Right ventricle myocardium inferior (tissue), 1 donor: ENCODE results near the gene RAPGEF1. TPM values are rescaled to one million over a fixed set of nuclear protein-coding genes. Genes with fewer than 3 reads are reported as not detected.
"Not testable (repeated sequence)": the region's sequence is repeated elsewhere in the genome, so short reads cannot be mapped to it uniquely, and the experiment has no call there.

ENCODE experiments used
- ATAC-seq: fragments of 200-7000 bp; cut with Tn5 transposase; one replicate; pipeline ENCODE4 v1.9.1; 2020; ENCODE audit warnings: mild to moderate bottlenecking, moderate library complexity
- DNase-seq: peaks from one replicate; pipeline ENCODE4 v3.0.0; 2021; ENCODE audit errors: missing footprints
- intact Hi-C: fragments of 100-400 bp; cut with DNase I; formaldehyde crosslinking; loops from one replicate; pipeline ENCODE4 v1.11.0; 2022
- total RNA-seq: library from RNA; stranded (reverse); fragmentation: NEBNext Ultra II Directional; extraction: Animal tissue kit (Norgen Biotek cat#: 25700); gene quantifications from one replicate; pipeline ENCODE4 v1.2.1, GENCODE V29; 2021
- donor health status: DM: no; HTN: yes; CAD: no; lungs with severe emphysema.

The RAPGEF1 gene
- total RNA-seq, 1 donor from 2014 or later: 125 TPM

DNA sequence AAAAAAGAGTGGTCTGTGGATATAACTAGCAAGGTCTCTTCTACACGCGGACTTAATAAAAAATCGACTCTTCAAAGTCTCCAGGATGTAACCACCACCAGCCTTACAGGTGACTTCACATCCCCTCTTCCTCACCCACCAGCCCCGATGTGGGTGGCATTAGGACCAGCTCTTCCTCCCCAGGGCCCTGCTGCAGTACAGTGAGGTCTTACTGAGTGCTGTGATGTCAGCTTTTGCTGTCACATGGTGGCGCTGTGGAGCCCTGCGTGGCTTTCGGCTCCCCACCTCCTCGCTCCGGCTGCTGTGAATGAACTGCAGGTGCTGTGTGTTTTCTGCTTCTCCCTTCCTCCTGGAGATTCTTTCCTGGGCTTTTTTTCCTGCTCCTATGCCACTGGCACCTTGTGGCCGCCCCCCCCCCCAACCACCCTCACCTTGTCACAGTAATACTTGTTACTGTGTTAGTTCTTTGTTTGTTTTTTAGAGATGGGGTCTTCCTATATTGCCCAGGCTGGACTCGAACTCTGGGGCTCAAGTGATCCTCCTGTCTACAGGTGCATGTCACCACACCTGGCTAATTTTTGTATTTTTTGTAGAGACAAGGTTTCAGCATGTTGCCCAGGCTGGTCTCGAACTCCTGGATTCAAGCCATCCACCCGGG lies 15.8 kb upstream of the RAPGEF1 start:
- peak; percentile 88 for DNase-seq
- intact Hi-C loops: no loop called here

DNA sequence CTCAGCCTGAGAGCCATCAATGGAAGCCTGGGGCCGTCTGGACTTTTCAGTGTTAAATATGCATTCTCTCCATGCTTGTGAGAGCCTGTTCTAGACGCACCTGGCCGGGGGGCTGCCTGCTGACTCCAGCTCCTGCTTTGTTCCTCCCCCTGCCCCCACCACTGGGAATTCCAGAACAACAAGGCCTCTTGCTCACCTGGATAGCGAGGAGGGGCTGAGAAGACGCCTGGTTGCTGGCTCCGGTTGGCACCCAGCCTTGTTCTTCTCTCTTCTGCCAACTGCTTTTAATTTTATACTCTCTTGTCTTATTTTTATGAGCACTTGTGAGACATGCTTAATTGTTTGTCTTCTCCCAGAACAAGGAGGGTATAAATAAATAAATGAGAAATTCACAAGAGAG lies 15.0 kb upstream of the RAPGEF1 start:
- ATAC-seq (no peak), DNase-seq (peak; percentile 53)
- intact Hi-C loops: no loop called here

More for the DNA sequence above, 15.8 kb upstream of the RAPGEF1 start:
- peak; percentile 77 for ATAC-seq

DNA sequence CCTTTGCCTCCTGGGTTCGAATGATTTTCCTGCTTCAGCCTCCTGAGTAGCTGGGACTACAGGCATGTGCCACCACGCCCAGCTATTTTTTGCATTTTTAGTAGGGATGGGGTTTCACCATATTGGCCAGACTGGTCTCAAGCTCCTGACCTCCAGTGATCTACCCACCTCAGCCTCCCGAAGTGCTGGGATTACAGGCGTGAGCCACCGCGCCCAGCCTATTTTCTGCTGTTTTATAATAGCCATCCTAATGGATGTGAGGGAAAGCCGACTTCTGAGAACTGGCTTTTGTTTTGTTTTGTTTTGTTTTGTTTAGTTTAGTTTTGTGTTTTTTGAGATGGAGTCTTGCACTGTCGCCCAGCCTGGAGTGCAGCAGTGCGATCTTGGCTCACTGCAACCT lies 13.9 kb upstream of the RAPGEF1 start:
- intact Hi-C loops, ATAC-seq: not testable (repeated sequence)
- peak; percentile 9 for DNase-seq

DNA sequence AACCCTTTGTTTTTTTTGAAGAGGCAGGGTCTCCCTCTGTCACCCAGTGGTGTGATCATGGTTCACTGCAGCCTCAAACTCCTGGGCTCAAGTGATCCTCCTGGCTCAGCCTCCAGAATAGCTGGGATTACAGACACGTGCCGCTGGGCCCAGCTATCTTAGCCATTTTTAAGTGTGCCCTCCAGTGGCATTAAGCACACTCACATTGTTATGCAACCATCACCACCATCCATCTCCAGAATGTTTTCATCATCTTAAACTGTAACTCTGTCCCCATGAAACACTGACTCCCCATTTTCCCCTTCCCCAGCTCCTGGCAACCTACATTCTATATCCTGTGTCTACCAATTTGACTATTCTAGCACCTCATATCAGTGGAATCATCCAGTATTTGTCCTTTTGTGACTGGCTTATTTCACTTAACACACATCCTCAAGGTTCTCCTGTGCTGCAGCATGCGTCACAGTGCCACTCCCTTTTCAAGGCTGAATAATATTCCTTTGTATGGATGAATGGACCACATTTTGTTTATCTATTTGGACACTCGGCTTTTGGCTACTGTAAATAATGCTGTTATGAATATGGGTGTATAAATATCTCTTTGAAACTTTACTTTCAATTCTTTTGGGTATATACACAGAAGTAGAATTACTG lies 12.5 kb upstream of the RAPGEF1 start:
- DNase-seq (peak; percentile 2), ATAC-seq (no peak)
- intact Hi-C loops: no loop called here

DNA sequence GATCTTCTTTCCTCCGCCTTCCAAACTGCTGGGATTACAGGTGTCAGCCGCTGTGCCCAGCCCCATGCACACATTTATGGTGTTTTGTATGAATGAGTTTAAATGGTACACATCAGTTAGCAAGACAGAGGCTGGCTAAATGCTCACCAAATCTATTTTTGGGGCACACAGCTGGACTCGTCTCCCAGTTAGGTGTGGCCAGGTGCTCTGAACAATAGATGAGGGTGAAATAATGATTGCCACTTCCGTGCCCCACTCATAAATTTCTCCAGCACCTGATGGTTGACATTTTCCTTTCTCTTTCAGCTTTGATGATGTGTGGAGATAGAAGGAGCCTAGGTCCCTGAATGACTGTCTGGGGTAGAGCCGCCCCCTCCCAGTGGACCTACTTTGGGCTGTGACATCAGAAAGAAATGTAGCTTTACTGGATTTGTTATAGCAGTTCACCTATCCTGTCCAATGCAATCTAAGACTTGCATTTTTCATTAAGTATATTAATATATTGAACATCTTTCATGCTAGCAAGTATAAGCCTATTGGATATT lies 8.6 kb upstream of the RAPGEF1 start:
- DNase-seq (no peak), ATAC-seq (no peak)
- intact Hi-C loops: loop anchor here (5.0 kb wide), 1 partner anchor 396 kb away; no protein-coding TSS in a partner anchor

DNA sequence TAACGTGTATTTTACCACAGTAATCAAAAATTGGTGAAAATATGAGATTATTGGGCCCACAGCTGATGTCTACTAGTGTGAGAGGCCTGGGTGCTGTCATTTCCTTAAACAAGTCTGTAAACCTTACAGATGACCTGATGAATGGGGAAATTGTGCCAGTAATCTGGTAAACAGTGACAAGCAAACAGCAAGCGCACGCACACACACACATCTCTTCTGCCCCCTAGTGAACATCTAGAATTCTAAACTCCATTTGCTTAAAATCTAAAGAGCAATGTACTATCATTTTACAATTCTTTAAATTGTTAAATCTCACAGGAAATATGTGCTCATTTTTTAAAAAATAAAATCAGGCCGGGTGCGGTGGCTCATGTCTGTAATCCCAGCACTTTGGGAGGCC lies 7.5 kb upstream of the RAPGEF1 start:
- DNase-seq: peak; percentile 39
- peak; percentile 54 for ATAC-seq
- intact Hi-C loops: loop anchor here (5.0 kb wide), 1 partner anchor 395 kb away; no protein-coding TSS in a partner anchor

DNA sequence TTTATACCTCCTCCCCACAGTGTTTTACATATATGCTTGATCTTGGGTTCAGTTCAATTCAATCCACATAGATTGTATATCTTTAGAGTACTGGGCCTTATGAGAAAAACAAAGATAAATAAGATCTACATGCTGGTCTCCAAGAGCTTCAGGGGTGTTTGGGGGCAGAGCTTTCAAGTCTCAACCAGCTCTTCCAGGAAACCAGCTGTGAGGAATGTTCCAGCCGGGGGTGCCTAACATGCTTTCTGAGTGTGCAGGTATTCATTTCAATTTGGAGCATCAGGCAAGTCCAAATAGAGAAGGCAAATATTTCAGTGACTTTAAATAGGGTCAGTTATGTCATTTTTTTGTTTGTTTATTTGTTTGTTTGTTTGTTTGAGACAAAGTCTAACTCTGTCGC lies 5.7 kb upstream of the RAPGEF1 start:
- intact Hi-C loops: loop anchor here (5.0 kb wide), 1 partner anchor 393 kb away; no protein-coding TSS in a partner anchor
- DNase-seq: no peak
- ATAC-seq: no peak

DNA sequence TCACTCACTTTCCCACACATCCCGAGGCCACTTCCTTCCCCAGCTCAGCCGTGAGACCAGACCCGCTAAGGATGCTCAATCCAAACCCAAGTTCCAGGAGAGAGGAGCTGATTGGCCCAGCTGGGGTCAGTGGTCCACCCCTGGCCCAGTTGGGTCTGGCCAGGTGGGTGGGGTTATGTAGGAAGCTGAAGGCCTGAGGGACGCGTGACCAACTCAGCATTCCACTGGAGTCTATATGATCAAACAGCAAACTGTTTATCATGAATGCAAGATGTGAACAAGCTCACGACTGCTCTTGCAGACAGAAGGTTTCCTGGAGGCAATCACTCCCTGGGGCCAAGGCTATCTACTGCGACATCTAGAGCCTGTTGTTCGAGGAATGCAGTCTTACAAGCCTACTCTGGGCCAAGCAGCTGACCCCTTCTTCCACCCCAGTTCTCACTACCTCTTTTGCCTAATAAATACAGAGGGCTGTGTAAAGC lies 4.9 kb upstream of the RAPGEF1 start:
- no peak for DNase-seq
- intact Hi-C loops: loop anchor here (5.0 kb wide), 1 partner anchor 392 kb away; no protein-coding TSS in a partner anchor
- ATAC-seq: no peak

DNA sequence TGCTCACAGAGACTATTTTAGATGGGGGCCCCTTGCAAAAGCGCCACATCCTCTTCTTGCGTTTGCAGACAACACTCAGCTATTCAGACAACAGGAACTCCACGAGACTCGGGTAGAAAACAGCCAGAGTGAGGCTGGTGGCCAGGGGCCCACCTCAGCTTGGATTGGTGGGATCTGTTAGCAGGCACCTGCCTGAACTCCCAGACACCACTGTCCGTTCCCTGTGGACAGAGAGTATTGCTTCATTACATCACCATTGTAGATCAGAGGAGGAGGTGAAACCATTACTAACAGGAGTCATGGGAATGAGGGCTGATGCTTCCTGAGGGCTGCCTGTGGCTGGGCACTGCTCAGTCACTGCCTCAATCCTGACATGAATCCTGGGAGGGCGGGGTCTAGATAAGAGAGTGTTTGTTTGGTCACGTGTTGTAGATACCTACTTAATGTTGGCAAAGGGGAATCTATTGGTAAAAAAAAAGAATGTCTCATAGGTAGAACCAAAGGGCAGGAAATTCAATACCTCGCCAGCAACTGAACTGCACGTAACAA lies 4.4 kb upstream of the RAPGEF1 start:
- ATAC-seq (no peak), DNase-seq (no peak)
- intact Hi-C loops: no loop called here

DNA sequence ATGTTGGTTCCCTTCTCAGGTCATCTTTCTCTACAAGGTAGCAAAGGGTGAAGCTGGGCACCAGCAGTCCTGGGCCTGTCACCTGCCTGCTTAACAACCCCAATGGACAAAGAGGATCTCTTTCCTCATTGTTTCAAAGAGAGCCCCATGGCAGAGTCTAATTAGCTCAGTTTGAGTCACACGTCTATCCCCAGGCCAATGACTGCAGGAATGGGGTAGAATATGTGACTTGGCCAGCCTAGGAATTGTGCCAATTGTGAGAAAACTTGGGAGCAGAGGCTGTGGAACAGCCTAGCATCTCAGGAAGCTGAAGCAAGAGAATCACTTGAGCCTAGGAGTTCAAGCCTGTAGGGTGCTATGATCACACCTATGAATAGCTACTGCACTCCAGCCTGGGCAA lies 3.6 kb upstream of the RAPGEF1 start:
- intact Hi-C loops: no loop called here
- DNase-seq (no peak), ATAC-seq (no peak)

DNA sequence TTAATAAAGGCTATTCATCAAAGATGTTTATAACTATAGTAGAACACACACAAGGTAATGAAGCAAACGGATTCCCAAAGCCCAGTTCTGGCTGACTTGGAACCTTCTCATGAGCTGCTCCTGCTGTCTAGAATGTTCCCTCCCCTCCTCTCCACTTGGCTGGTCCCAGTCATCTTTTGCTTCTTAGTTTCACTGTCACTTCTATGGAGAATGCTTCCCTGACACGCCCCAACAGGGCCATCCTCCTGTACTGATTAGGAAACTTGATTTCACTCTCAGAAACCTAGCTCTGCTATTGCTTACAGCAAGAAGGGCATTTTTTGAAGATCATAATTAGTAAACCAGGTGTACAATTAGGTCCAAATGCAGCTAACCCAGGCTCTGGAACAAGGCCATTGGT lies 3.2 kb upstream of the RAPGEF1 start:
- ATAC-seq (no peak), DNase-seq (no peak)
- intact Hi-C loops: no loop called here

DNA sequence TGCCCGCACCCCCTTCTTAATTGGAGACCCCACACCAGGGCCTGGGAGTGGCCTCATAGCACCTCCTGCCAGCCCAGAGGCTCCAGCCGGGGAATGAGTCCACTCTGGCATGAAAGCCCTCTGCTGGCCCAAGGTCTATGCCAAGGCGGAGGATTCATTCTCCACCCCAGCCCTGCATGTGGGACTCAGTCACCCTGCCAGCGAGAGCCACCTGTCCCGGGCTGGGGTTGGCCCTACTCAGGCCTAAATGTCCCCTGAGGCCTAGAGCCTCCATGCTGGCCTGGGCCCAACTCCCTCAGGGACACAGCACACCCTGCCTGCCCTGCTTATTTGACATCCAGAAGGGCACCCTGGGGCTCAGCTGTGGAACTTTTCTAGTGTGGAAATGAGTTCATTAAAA lies 1.0 kb upstream of the RAPGEF1 start:
- intact Hi-C loops: loop anchor here (1.0 kb wide), 1 partner anchor 150 kb away; no protein-coding TSS in a partner anchor
- ATAC-seq: peak; percentile 29
- no peak for DNase-seq

DNA sequence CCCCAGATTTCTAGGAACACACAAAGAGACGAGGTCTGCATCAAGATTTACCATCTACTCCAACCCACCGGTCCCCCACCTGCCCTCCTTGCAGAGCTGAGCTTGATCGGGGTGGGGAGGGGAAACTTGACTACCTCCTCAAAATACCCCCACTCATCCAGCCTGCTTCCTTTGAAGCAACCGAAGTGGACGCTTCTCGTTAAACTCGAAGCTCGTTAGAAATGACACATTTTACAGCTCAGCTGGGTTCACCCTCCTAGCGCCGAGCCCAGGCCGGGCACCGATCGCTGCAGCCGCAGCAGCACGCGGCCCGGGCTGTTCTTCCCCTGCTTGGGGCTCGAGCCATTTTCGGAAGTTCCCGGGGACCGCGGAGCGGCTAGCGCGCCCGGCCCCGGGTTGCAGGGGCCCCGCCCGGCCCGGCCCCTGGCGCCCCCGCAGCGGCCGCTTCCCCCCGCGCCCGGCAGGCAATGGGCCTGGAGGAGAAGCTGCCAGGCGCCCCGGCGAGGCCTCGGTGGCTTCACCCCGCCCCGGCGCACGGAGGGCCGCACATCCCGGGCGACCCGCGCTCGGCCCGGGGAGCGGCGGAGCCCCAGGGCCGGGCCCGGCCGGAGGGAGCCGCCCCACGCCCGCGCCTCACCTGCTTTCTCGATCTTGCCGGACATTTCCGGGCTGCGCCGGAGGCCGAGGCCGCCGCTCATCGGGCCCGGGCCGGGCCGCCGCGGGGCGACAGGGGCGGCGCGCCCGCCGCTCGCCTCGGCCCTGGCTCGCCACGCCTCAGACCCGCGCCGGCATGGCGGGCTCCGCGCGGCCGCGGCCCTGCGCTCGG lies 530 bp downstream of the RAPGEF1 start:
- intact Hi-C loops: no loop called here
- DNase-seq: peak; percentile 80
- ATAC-seq: peak; percentile 40

DNA sequence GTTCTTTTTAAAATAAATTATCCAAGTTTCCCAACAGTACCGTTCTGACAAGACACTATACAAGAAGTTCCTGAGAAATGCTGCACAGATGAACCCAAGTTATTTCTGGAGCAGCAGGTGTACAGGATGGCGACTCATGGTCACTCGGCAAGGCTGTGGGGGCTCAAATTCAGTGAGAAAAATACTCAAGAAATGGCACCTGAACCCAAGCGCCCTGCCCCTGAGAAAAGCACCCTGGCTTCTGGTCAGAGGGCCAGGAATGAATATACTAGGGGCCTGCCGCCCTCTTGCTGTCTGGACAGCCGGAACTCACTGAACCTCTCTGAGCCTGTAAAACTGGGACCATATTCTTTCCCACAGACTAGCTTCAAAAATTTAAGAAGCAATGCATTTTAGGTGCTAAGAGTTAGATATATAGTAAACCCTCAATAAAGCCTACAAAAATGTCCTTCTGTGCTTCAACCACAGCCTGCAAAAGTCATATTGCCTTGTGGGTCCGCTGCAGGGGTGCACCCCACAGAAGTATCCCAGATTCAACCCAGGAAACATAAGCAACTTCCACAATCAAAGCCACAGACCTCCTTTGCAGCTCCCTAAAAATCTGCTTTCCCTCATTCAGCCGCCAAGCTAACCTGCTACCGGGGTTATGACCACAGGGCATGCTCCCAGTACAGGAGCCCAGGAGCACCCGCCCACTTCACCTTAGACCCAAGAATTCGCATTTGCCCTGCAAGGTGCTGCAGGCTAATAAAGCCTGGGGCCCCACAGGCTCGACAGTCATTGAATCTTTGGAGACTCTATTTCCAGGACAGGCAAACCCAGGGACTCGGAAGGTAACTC lies 1.4 kb downstream of the RAPGEF1 start:
- intact Hi-C loops: no loop called here
- DNase-seq: no peak
- ATAC-seq: no peak

DNA sequence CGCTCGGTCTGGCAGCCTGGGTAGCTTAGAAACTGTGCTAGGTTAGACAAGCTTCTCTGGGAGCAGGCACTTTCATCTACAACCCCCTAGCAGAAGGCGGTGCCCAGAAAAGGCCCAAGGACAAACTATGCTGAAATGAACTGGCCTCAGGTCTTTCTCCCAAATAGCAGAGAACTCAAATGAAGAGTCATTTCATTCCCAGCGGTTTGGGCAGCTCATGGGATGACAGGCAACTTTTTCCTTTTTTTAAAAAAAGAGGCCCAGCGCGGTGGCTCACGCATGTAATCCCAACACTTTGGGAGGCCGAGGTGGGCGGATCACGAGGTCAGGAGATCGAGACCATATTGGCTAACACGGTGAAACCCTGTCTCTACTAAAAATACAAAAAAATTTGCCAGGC lies 2.5 kb downstream of the RAPGEF1 start:
- intact Hi-C loops: no loop called here
- no peak for ATAC-seq
- DNase-seq: no peak

DNA sequence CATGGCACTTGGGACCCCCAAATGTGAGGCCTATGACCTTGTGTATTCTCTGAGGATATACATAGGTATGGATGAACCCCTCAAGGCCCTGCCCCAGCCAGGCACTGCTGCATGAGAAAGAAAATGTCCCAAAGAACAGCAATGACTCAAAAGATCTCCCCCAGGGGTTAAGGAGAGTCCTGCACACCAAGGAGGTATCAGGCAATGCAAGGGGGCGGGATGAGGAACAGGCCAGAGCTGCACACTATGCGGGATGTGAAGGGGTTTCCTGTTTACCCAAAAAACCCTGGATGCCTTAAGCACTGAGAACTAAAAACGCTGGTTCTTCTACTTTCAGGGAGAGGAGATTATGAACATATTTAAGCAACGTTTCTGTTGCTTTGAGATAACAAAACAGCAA lies 3.4 kb downstream of the RAPGEF1 start:
- no peak for ATAC-seq
- no peak for DNase-seq
- intact Hi-C loops: no loop called here

DNA sequence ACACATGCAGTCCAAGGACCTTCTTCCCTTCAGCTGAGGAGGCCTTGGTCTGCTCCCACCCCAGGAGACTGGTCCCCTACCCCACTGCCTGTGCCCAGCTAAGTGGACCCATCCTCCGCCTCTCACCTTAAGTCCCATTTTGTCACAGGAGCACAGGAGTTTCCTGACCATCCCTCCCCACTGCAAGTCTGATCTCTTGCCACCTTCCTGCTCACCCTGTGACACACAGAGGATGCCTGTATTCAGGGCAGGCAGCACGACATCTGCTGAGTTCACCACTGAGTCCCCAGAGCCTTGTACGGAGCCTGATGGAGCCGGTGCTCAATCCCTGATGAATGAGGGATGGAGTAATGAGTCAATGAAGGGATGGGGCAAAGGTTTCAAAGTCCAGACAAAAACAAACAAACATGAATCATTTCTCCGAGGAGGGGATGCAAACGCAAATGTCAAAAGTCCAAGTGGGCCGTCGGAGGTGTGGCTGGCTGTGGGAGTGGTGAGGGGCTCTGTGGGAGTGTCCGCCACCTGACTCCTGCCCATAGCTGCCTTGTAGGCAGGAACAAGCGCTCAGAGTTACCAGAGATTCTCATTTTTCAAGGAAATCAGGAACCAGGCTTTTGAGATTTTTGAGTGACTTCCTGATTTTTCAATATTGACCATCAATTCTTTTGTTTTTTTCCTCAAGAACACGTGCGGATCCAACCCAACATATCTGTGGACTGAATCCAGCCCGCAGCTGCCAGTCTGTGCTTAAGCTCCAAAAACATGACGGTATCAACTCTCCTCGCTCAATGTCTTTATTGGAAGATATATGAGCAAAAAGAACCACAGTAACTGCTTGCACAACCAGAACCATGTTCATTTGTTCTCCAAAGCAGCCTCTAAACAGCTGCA lies 4.4 kb downstream of the RAPGEF1 start:
- DNase-seq (no peak), ATAC-seq (no peak)
- intact Hi-C loops: no loop called here
